ENCODE results near the gene MS4A15. TPM values are rescaled to one million over a fixed set of nuclear protein-coding genes. Genes with fewer than 3 reads are reported as not detected.

The MS4A15 gene
- total RNA-seq, 4 donors from 2014 or later, result not detected

DNA sequence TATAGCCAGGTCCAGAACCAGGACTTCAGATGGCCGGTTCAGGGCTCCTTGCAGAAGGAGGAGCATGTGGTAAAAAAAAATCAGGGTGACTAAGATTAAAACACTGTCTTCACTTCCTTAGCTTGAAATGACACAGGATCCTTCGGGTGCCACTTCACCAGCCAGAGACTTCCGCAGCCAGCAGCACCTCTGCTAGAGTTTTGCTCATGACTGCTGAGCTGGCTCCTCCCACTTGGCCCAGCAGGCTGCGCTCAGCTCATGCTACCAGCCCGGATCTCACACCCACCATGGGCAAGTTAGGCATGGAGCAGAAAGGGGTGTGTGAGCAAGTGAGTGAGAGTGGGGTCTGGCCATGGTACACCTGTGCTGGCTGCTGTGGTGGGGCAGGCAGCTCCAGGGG, 38.7 kb upstream of the MS4A15 start:
- H3K4me3 ChIP-seq, result no peak overlapping the region
- H3K9me3 ChIP-seq, result peaks cover 0 to 19% (median 0%) of the 10 kb centered on the region in 4 donors
- no peaks in the 10 kb centered on the region for H3K36me3 ChIP-seq
- no peaks in the 10 kb centered on the region for H3K27me3 ChIP-seq
- H3K4me1 ChIP-seq, result no peaks in the 10 kb centered on the region
- H3K27ac ChIP-seq, result no peak overlapping the region
- TF ChIP-seq POLR2A (IDR thresholded peaks at IDR 0.05), result no peak
- TF ChIP-seq EP300 (IDR thresholded peaks at IDR 0.05), result no peak
- TF ChIP-seq, protein P1, sequence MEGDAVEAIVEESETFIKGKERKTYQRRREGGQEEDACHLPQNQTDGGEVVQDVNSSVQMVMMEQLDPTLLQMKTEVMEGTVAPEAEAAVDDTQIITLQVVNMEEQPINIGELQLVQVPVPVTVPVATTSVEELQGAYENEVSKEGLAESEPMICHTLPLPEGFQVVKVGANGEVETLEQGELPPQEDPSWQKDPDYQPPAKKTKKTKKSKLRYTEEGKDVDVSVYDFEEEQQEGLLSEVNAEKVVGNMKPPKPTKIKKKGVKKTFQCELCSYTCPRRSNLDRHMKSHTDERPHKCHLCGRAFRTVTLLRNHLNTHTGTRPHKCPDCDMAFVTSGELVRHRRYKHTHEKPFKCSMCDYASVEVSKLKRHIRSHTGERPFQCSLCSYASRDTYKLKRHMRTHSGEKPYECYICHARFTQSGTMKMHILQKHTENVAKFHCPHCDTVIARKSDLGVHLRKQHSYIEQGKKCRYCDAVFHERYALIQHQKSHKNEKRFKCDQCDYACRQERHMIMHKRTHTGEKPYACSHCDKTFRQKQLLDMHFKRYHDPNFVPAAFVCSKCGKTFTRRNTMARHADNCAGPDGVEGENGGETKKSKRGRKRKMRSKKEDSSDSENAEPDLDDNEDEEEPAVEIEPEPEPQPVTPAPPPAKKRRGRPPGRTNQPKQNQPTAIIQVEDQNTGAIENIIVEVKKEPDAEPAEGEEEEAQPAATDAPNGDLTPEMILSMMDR (IDR thresholded peaks at IDR 0.05), result no peak
- WGBS, 2 donors, result 83 to 89% methylated on average over 5 of the region's 5 CpGs
- DNase-seq (ENCODE audit: low spot score in 2 of 2), result no peak

DNA sequence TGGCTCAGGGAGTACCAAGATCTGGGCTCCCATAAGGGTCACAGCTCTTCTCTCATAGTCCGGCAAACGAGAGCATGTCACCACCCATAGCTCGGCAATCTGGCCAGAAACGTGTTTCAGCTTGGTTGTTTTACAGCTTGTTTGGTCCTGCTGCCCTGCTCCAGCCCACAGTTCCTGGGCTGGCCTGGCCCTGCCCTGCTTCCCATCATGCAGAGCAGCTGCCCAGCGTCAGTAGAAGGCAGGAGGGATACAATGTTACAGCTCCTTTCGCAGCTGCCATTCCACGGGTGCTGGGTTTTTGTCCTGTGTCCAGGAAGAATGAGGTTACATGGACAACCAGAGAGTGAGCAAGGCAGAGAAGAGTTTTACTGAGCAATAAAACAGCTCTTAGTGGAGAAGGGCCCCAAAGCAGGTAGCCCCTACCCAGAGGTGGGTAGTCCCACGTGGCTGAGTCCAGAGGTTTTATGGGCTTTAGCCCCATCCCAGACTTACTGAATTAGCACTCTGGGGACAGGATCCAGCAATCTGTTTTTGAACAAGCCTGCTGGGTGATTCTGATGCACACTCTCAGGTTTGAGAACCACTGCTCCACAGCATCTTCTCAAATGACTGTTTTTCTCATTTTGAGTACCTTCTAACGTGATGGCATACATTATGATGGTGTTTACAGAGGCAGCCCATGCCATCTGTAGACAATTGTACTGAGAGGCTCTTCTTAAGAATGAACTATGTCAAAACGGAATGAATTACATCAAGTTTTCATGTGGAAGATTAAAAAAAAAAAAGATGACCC, 37.9 kb upstream of the MS4A15 start:
- WGBS, 2 donors, result 78 to 80% methylated on average over 10 of the region's 10 CpGs
- no peaks in the 10 kb centered on the region for H3K27me3 ChIP-seq

DNA sequence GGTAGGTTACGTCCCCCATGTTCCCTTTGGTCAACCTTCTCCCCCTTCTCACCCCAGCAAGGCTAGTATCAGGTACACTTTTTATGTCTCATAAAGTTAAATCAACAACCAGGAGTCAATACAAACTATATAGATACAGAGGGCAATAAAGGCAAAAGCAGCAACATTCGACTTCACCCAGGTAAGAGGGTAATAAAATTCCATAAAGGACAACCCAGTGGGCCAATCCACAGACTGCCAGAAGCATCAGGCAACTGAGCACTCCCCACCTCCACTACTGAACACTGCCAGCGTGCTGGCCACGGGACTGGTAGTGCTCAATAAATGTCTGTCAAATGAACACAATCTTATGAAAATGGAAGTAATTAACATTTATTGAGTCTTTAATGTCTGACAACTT, 37.3 kb upstream of the MS4A15 start:
- TF ChIP-seq, protein P1 (IDR thresholded peaks at IDR 0.05), result no peak
- no peak for TF ChIP-seq POLR2A (IDR thresholded peaks at IDR 0.05)
- TF ChIP-seq EP300 (IDR thresholded peaks at IDR 0.05), result no peak

More for the DNA sequence above, 37.9 kb upstream of the MS4A15 start:
- TF ChIP-seq POLR2A (IDR thresholded peaks at IDR 0.05) (no peak), EP300 (IDR thresholded peaks at IDR 0.05) (no peak)
- TF ChIP-seq, protein P1 (IDR thresholded peaks at IDR 0.05), result no peak
- H3K9me3 ChIP-seq, result peaks cover 0 to 19% (median 0%) of the 10 kb centered on the region in 4 donors
- H3K4me1 ChIP-seq, result no peaks in the 10 kb centered on the region
- DNase-seq (ENCODE audit: low spot score in 2 of 2), result no peak
- no peak overlapping the region for H3K27ac ChIP-seq
- H3K36me3 ChIP-seq, result no peaks in the 10 kb centered on the region
- no peak overlapping the region for H3K4me3 ChIP-seq

DNA sequence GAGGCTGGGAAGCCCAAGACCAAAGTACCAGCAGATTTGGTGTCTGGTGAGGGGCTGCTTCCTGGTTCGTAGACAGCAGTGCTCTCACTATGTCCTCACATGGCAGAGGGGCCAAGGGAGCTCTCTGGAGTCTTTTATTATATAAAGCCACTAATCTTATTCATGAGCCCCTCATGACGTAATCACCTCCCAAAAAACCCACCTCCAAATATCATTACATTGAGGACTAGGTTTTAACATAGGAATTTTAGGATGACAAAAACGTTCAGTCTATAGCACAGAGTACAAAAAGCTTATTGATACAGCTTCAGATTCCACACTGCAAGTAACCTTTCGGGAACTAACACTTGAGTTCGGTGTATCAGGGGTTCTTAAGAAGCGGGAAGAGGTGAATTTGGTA, 36.2 kb upstream of the MS4A15 start:
- Histone ChIP-seq H3K27me3 (no peaks in the 10 kb centered on the region), H3K4me1 (no peaks in the 10 kb centered on the region), H3K27ac (no peak overlapping the region), H3K9me3 (peaks cover 0 to 19% (median 0%) of the 10 kb centered on the region in 4 donors), H3K4me3 (no peak overlapping the region), H3K36me3 (no peaks in the 10 kb centered on the region)
- DNase-seq (ENCODE audit: low spot score in 2 of 2), result no peak
- TF ChIP-seq POLR2A (IDR thresholded peaks at IDR 0.05) (no peak), EP300 (IDR thresholded peaks at IDR 0.05) (no peak)
- TF ChIP-seq, protein P1 (IDR thresholded peaks at IDR 0.05), result no peak
- WGBS, 2 donors, result 71 to 72% methylated on average over 6 of the region's 6 CpGs

More for the DNA sequence above, 37.3 kb upstream of the MS4A15 start:
- H3K9me3 ChIP-seq, result peaks cover 0 to 19% (median 0%) of the 10 kb centered on the region in 4 donors
- H3K4me1 ChIP-seq, result no peaks in the 10 kb centered on the region
- WGBS, 2 donors, result 77 to 91% methylated on average over 4 of the region's 4 CpGs
- no peaks in the 10 kb centered on the region for H3K27me3 ChIP-seq
- no peak overlapping the region for H3K4me3 ChIP-seq
- no peaks in the 10 kb centered on the region for H3K36me3 ChIP-seq
- DNase-seq (ENCODE audit: low spot score in 2 of 2), result no peak
- H3K27ac ChIP-seq, result no peak overlapping the region

DNA sequence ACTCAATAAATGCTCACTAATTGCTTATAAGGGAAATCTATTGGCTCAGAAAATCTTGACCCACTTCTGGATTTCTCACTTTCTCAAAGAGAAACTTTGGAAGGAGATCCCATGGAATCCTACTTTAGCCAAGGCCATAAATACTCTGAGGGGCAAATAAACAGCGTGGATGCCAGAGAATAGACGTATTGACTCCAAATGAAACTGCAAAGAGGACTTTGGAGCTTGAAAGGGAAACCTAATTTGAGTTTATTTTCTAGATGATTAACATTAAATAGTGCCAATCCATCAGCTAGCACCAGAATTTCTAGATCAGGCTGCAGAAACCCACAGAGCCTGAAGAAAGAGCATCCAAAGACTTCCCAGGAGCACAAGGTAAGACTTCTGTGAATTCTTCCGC, 32.2 kb upstream of the MS4A15 start, which contains the start of gene MS4A18:
MS4A18 (plus strand) TSS at position 301 of the 400 bp plus-strand sequence.
- whole genome bisulfite sequencing, 2 donors, result 79 to 83% methylated on average over 3 of the region's 3 CpGs
- Histone ChIP-seq H3K36me3 (no peaks in the 10 kb centered on the region), H3K4me1 (no peaks in the 10 kb centered on the region), H3K9me3 (no peaks in the 10 kb centered on the region), H3K4me3 (no peak within 1 kb of the TSS), H3K27ac (no peak within 1 kb of the TSS), H3K27me3 (no peaks in the 10 kb centered on the region)
- no peak for DNase-seq (ENCODE audit: low spot score in 2 of 2)
- TF ChIP-seq, protein P1 (IDR thresholded peaks at IDR 0.05), result no peak
- TF ChIP-seq POLR2A (IDR thresholded peaks at IDR 0.05) (no peak), EP300 (IDR thresholded peaks at IDR 0.05) (no peak)
